SU-DHL-6 (cell line): ENCODE results near the gene ESM1.

ENCODE experiments used
- EZH2phosphoT487 ChIP-seq: fragments of 200-600 bp; sonication (generic), shearing (Covaris generic); conservative IDR thresholded peaks from 2 replicates; pipeline ENCODE4 v1.6.1; 2018; ENCODE audit warnings: mild to moderate bottlenecking, antibody characterized with exemption, low read length, moderate library complexity, mixed read lengths
- TF ChIP-seq, protein P1 (sequence below): fragments of 200-600 bp; sonication (generic); IDR thresholded peaks from one replicate; pipeline ENCODE4 v1.5.1; 2017; ENCODE audit warnings: antibody characterized with exemption, mild to moderate bottlenecking, low read length, moderate library complexity; ENCODE audit not compliant: insufficient read depth, poor library complexity, severe bottlenecking

DNA sequence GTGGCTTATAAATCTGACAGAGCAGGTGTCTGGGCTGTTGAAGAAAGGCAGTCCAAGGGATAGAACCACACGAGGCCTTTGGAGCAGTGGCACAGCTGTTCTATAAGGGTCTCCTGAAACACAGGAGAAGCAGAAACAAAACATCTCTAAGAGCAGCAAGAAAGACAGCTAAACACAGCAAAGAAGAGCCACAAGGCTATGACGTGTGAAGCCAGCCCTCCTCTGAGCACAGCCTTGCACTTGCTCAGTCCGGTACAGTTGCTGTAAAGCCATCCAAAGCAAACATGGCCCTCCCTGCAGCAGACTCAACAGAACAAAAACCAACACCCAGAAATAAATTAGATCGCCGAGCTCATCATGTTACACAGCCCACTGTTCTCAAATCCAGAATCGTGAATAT lies 36.0 kb upstream of the ESM1 start:
- TF ChIP-seq, protein P1, sequence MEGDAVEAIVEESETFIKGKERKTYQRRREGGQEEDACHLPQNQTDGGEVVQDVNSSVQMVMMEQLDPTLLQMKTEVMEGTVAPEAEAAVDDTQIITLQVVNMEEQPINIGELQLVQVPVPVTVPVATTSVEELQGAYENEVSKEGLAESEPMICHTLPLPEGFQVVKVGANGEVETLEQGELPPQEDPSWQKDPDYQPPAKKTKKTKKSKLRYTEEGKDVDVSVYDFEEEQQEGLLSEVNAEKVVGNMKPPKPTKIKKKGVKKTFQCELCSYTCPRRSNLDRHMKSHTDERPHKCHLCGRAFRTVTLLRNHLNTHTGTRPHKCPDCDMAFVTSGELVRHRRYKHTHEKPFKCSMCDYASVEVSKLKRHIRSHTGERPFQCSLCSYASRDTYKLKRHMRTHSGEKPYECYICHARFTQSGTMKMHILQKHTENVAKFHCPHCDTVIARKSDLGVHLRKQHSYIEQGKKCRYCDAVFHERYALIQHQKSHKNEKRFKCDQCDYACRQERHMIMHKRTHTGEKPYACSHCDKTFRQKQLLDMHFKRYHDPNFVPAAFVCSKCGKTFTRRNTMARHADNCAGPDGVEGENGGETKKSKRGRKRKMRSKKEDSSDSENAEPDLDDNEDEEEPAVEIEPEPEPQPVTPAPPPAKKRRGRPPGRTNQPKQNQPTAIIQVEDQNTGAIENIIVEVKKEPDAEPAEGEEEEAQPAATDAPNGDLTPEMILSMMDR: no peak
- TF ChIP-seq EZH2phosphoT487: no peak
